Glomerular visceral epithelial cell (primary cell): ENCODE data around the gene FARS2.

Experiments
- DNase-seq: peaks from one replicate; pipeline ENCODE4 v3.0.0-alpha.2; 2016; ENCODE audit errors: extremely low spot score

The FARS2 gene

GRCh38 chr6:5287205-5287965, 26.1 kb downstream of the FARS2 start:
- DNase-seq: peak; percentile 67

GRCh38 chr6:5287966-5288297, 26.6 kb downstream of the FARS2 start:
- DNase-seq: no peak

GRCh38 chr6:5290097-5290496, 28.8 kb downstream of the FARS2 start:
- DNase-seq: no peak

- no peak for DNase-seq
These were observed 29.2 kb downstream of the FARS2 start for GRCh38 chr6:5290500-5290899.

GRCh38 chr6:5292154-5292553, 30.8 kb downstream of the FARS2 start:
- no peak for DNase-seq

GRCh38 chr6:5293692-5294091, 32.4 kb downstream of the FARS2 start:
- no peak for DNase-seq

- DNase-seq: no peak
These were observed 33.3 kb downstream of the FARS2 start for GRCh38 chr6:5294392-5295211.

- DNase-seq: no peak
These were observed 34.3 kb downstream of the FARS2 start for GRCh38 chr6:5295623-5296022.

- no peak for DNase-seq
These were observed 39.0 kb downstream of the FARS2 start for GRCh38 chr6:5300206-5300764.

GRCh38 chr6:5302220-5302946, 41.1 kb downstream of the FARS2 start:
- DNase-seq: peak; percentile 18

- peak; percentile 69 for DNase-seq
These were observed 41.8 kb downstream of the FARS2 start for GRCh38 chr6:5302995-5303622.

- no peak for DNase-seq
These were observed 42.4 kb downstream of the FARS2 start for GRCh38 chr6:5303682-5304081.

GRCh38 chr6:5305968-5306626, 44.8 kb downstream of the FARS2 start:
- DNase-seq: no peak

GRCh38 chr6:5307058-5307457, 45.7 kb downstream of the FARS2 start:
- no peak for DNase-seq

- no peak for DNase-seq
These were observed 46.8 kb downstream of the FARS2 start for GRCh38 chr6:5308066-5308465.

- DNase-seq: no peak
These were observed 53.0 kb downstream of the FARS2 start for GRCh38 chr6:5314191-5314865.

- DNase-seq: no peak
These were observed 54.6 kb downstream of the FARS2 start for GRCh38 chr6:5315881-5316280.

- DNase-seq: no peak
These were observed 55.6 kb downstream of the FARS2 start for GRCh38 chr6:5316951-5317350.

- no peak for DNase-seq
These were observed 57.4 kb downstream of the FARS2 start for GRCh38 chr6:5318617-5319272.

GRCh38 chr6:5323979-5324378, 62.7 kb downstream of the FARS2 start:
- no peak for DNase-seq
